Measurements from ENCODE around the gene GAS2. TPM values are rescaled to one million over a fixed set of nuclear protein-coding genes. Genes with fewer than 3 reads are reported as not detected.

GAS2 gene
- polyA plus RNA-seq, 1 donor from 2014 or later, result 8.0 TPM

- peak overlapping the region; percentile 42 for H3K27ac ChIP-seq (ENCODE audit: low read length)
- no peak overlapping the region for H3K4me2 ChIP-seq (ENCODE audit: low read length)
- H3K36me3 ChIP-seq (ENCODE audit: insufficient read depth, low read length), result no peaks in the 10 kb centered on the region
- no peak overlapping the region for H2AFZ ChIP-seq (ENCODE audit: low read depth, low read length)
- H4K20me1 ChIP-seq (ENCODE audit: insufficient read depth), result no peaks in the 10 kb centered on the region
- no peaks in the 10 kb centered on the region for H3F3A ChIP-seq (ENCODE audit: insufficient read depth, low read length, poor library complexity, severe bottlenecking)
- H3K79me2 ChIP-seq (replicated peaks; ENCODE audit: insufficient read depth, low read length), result no peaks in the 10 kb centered on the region
- no peaks in the 10 kb centered on the region for H3K9me2 ChIP-seq (ENCODE audit: insufficient read depth, low read length)
- H3K27me3 ChIP-seq (ENCODE audit: insufficient read depth, low read depth, low read length), result no peaks in the 10 kb centered on the region
- H3K9ac ChIP-seq (ENCODE audit: low read length), result no peak overlapping the region
- peak; percentile 44 for TF ChIP-seq POLR2AphosphoS5 (IDR thresholded peaks at IDR 0.05)
- no peak for TF ChIP-seq SMC3 (conservative IDR thresholded peaks at IDR 0.05; ENCODE audit: poor library complexity)
- no peak overlapping the region for H3K4me3 ChIP-seq (ENCODE audit: low read length)
- no peaks in the 10 kb centered on the region for H3K9me3 ChIP-seq (ENCODE audit: low read length)
These were observed 23.8 kb downstream of the GAS2 start for GRCh38 chr11:22690257-22690656.

- Histone ChIP-seq H3K4me3 (ENCODE audit: low read length) (no peak overlapping the region), H3K27ac (ENCODE audit: low read length) (peak overlapping the region; percentile 11), H2AFZ (ENCODE audit: low read depth, low read length) (no peak overlapping the region), H3K9me3 (ENCODE audit: low read length) (no peaks in the 10 kb centered on the region), H3K4me2 (ENCODE audit: low read length) (no peak overlapping the region), H3K9ac (ENCODE audit: low read length) (no peak overlapping the region), H3K36me3 (ENCODE audit: insufficient read depth, low read length) (no peaks in the 10 kb centered on the region), H3K27me3 (ENCODE audit: insufficient read depth, low read depth, low read length) (no peaks in the 10 kb centered on the region), H4K20me1 (ENCODE audit: insufficient read depth) (no peaks in the 10 kb centered on the region), H3K79me2 (replicated peaks; ENCODE audit: insufficient read depth, low read length) (no peaks in the 10 kb centered on the region), H3F3A (ENCODE audit: insufficient read depth, low read length, poor library complexity, severe bottlenecking) (no peaks in the 10 kb centered on the region), H3K9me2 (ENCODE audit: insufficient read depth, low read length) (no peaks in the 10 kb centered on the region)
- TF ChIP-seq CTCF (IDR thresholded peaks at IDR 0.05; ENCODE audit: poor library complexity, severe bottlenecking), result no peak
- no peak for TF ChIP-seq REST (IDR thresholded peaks at IDR 0.05; ENCODE audit: borderline replicate concordance)
- no peak for TF ChIP-seq EZH2 (IDR thresholded peaks at IDR 0.05; ENCODE audit: borderline replicate concordance, insufficient read depth, low read length, poor library complexity, severe bottlenecking)
- TF ChIP-seq POLR2AphosphoS5 (IDR thresholded peaks at IDR 0.05), result no peak
- TF ChIP-seq SMC3 (conservative IDR thresholded peaks at IDR 0.05; ENCODE audit: poor library complexity), result no peak
- no peak for TF ChIP-seq EP300 (conservative IDR thresholded peaks at IDR 0.05; ENCODE audit: poor library complexity, severe bottlenecking)
- TF ChIP-seq TAF1 (IDR thresholded peaks at IDR 0.05; ENCODE audit: low read depth), result no peak
- no peak for TF ChIP-seq RAD21 (conservative IDR thresholded peaks at IDR 0.05)
- TF ChIP-seq MXI1 (conservative IDR thresholded peaks at IDR 0.05; ENCODE audit: poor library complexity, severe bottlenecking), result no peak
These were observed 24.5 kb downstream of the GAS2 start for GRCh38 chr11:22690871-22691270.

- Histone ChIP-seq H3K4me2 (ENCODE audit: low read length) (no peak overlapping the region), H3K9me2 (ENCODE audit: insufficient read depth, low read length) (no peaks in the 10 kb centered on the region), H3K9me3 (ENCODE audit: low read length) (no peaks in the 10 kb centered on the region), H3K9ac (ENCODE audit: low read length) (no peak overlapping the region), H3K4me3 (ENCODE audit: low read length) (no peak overlapping the region), H3K79me2 (replicated peaks; ENCODE audit: insufficient read depth, low read length) (no peaks in the 10 kb centered on the region), H3K27ac (ENCODE audit: low read length) (no peak overlapping the region), H4K20me1 (ENCODE audit: insufficient read depth) (no peaks in the 10 kb centered on the region), H3F3A (ENCODE audit: insufficient read depth, low read length, poor library complexity, severe bottlenecking) (no peaks in the 10 kb centered on the region), H3K27me3 (ENCODE audit: insufficient read depth, low read depth, low read length) (no peaks in the 10 kb centered on the region), H3K36me3 (ENCODE audit: insufficient read depth, low read length) (no peaks in the 10 kb centered on the region), H2AFZ (ENCODE audit: low read depth, low read length) (no peak overlapping the region)
- no peak for TF ChIP-seq EZH2 (IDR thresholded peaks at IDR 0.05; ENCODE audit: borderline replicate concordance, insufficient read depth, low read length, poor library complexity, severe bottlenecking)
- TF ChIP-seq TAF1 (IDR thresholded peaks at IDR 0.05; ENCODE audit: low read depth), result no peak
- TF ChIP-seq REST (IDR thresholded peaks at IDR 0.05; ENCODE audit: borderline replicate concordance), result no peak
These were observed 33.0 kb downstream of the GAS2 start for GRCh38 chr11:22699388-22699787.

All from neural cell (in vitro differentiated cells).